Measurements from ENCODE around the gene CRB1.
A peak's percentile ranks its signal among the peaks of the same experiment; 100 is the strongest.
"Not testable (repeated sequence)": the region's sequence is repeated elsewhere in the genome, so short reads cannot be mapped to it uniquely, and the experiment has no call there.

The CRB1 gene

DNA sequence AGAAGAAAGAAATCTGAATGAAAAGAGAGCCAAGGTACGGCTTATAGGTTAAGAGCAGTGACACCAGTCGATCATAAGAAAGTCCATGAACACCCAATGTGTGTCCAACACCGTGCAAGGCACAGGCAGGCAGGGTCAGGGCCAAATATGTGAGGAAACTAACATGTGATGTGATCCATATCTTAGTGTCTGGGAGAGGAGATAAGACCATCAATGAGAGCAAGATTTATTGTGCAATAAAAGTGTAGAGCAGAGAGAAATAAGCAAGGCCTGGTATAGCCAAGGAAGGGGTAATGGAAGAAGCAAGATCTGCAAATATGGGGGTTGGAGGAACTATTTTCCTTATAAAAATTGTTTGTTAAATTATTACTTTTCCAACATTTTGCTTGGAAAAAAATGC lies 198.8 kb downstream of the CRB1 start:
- peak; percentile 83 for DNase-seq

GRCh38 chr1:197467881-197468280 lies 199.8 kb downstream of the CRB1 start:
- DNase-seq = no peak

DNA sequence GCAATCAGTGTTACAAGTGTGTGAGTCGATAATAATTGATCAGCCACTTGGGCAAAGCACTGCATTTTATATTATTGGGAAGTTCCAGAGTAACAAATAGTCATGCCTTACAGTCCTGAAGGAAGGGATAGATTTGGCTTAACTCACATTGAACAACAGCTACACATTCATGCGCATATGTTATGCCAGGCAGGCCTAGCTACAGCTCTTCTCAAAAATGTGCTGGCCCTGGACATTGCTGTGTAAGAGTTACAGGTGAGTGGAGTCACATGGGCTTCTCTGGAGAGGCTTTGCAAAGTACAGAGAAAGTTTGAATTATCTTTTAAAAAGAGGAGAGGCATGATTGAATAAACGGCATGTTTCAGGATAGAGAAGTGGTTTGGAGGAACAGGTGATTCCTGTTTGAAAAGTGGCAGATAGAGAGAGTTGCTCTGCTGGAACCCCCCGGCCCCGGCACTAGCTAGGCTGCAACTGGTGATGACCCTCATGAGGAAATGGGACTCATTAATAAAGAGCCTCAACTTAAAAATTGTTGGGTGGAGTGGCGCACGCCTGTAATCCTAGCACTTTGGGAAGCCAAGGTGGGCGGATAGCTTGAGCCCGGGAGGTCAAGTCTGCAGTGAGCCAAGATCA lies 200.6 kb downstream of the CRB1 start:
- peak; percentile 39 for DNase-seq

- peak; percentile 91 for DNase-seq
Measured at GRCh38 chr1:197469620-197470210, 201.7 kb downstream of the CRB1 start.

GRCh38 chr1:197470330-197470729 lies 202.3 kb downstream of the CRB1 start:
- no peak for DNase-seq

DNA sequence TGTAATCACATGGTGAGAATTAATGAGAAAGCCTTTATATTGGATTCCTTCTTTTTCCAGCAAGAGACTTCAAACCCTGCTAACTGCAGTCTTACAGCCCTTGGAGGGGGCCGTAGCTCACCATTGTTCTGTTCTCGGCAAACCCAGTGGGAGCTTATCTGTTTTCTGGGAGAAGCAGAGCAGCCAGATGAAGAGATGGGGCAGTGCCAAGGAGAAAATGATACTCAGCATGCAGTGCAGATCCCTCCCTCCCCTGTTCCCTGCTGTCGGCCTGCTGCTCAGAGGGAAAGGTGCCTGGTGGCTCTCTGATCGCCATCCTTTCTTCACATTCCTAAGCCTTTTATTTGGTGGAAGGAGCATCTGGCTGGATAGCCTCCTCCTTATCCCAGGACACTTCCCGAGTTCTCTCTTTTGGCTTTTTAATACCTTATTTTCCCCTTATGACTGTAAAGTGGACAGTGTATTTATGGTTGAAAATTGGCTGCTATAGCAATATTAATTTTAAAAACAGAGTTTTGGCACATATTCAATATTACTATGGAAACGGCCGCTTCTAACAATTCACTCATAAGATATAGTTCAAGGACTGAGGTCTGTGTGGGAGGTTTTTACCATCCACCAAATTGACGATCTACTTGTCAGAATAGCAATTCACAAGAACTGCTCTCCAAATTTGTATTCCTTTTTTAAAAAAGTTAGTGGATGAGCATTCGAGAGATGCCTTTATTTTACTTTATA lies 203.4 kb downstream of the CRB1 start:
- DNase-seq = no peak

GRCh38 chr1:197472141-197472540 lies 204.1 kb downstream of the CRB1 start:
- no peak for DNase-seq

- DNase-seq = no peak
Measured at GRCh38 chr1:197480446-197480845, 212.4 kb downstream of the CRB1 start.

DNA sequence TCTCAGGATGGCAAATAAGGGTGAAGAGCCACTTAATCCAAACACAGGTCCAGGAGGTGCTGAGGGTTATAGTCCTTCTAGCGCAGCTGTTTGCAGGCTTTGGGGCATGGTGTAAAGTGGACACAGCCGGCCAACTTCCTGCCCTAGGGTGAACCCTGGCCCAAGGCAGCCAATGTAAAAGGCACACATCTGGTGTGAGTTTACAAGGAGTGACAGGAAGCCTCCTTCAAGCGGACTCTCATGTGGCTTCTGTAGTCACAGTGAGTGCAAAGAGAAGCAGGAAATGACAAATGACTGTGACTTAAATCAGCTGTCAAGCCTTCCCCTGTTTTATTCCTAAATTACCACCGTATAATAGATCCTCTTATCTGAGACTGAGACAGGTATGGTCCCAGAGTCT lies 213.0 kb downstream of the CRB1 start:
- peak; percentile 47 for DNase-seq

GRCh38 chr1:197485790-197486189 lies 217.7 kb downstream of the CRB1 start:
- DNase-seq = no peak

GRCh38 chr1:197486946-197487345 lies 218.9 kb downstream of the CRB1 start:
- DNase-seq = no peak

GRCh38 chr1:197491505-197491904 lies 223.5 kb downstream of the CRB1 start:
- DNase-seq = not testable (repeated sequence)

- no peak for DNase-seq
Measured at GRCh38 chr1:197496722-197497121, 228.7 kb downstream of the CRB1 start.

DNA sequence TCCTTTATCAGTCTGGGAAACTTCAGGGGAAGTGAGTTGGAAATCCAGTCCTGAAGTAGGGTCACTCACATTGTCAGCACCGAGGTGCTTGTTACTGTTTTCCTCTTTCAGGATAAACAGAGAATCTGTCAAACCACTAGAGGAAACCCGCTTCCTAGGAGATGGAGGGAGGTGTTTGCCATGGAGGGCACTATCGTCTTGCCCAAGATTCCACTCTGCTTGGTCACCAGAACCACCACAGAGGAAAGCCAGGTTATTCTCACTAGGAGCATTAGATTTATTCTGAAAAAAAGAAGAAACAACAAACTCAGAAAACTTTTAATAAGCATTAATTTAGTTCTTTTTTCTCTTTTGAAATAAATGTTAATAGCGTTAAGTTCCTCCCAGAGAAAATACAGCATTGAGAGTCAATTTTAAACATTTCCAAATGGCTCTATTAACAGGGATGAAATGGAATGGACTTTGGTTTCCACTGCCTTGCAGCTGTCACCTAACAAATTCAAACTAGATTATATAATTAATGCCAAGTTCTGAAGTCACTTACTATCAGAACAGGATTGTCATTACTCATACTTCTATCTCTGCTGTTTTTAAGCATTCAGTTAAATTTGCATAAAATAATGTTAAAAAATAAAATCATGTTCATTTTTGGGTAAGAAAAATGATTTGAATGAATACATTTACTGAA lies 242.8 kb downstream of the CRB1 start:
- no peak for DNase-seq

DNA sequence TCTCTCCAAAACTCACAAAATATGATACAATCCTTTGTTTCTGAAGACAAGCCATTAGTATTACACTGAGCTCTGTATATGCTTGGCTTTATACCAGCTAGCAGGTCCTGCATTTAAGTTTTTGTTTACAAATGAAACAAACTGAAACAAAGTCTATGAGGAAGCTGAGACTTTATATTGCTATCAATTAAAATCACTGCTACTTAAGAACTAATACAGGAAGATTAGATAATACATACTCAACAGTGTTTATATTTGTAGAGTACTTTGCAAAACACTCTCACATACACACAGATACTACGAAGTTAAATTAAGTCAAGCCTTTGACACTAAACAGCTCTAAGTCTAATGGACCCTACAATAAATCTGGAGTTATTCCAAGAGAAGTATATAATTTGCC lies 247.4 kb downstream of the CRB1 start:
- DNase-seq = no peak

DNA sequence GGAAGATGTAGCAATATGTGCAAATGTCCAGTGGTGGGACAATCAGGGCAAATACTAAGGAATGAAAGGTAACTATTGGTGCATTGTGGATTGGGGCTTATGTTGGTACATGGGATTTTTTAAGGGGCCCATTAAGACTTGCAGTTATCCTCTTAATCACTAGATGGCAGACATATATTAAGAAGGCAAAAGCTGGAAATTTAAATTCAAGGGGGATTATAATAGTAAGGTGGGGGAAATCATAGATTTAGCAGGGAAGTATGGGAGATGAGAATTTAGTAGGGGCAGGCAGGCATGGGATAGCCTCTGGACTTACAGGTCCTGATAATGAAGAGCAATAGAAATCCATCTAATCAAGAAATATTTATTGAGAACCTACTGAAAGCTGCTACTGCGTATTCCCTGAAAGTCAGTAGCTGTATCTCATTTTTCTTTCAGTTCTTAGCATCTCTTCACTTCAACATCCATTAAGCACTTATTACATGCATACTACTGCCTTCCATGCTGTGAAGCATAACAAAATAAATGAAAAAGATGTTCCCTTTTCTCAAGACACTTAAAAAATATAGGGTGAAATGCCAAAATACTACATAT lies 251.8 kb downstream of the CRB1 start:
- no peak for DNase-seq

DNA sequence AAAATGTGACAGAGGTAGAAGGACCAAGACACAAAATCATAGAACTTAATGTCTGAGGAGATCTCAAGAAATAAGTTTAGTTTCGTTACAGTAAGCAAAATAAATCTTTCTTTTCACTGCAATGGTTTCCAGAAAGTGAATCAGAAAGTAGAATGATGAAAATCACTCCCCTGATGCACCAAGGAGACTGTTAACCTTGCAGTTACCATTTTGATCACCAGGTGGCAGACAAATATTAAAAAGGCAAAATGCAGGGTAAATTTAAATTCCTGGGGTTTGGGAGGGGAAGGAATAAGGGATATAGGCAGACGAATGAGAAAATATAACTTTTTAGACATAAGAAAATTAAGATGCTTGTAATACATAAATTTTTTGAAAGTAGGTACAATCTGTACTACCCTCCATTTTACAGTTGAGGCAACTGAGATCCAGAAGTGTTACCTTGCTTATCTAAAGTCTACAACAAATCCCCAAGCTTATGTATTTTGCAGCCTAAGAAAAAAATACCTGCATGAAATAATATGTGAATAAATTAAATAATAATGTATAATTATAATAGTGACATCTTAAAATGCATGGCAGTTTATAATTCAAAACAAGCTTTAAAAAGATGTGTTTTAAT lies 253.2 kb downstream of the CRB1 start:
- no peak for DNase-seq

- peak; percentile 17 for DNase-seq
Measured at GRCh38 chr1:197526736-197527371, 258.8 kb downstream of the CRB1 start.
